MG63 (cell line): Measurements from ENCODE around the gene LBHD2. TPM values are rescaled to one million over a fixed set of nuclear protein-coding genes. Genes with fewer than 3 reads are reported as not detected.
A peak's percentile ranks its signal among the peaks of the same experiment; 100 is the strongest.
"Not testable (repeated sequence)": the region's sequence is repeated elsewhere in the genome, so short reads cannot be mapped to it uniquely, and the experiment has no call there.

Experiments
- DNase-seq: peaks from one replicate; pipeline ENCODE4 v3.0.0-alpha.2; 2020
- H3K27me3 ChIP-seq: fragments of 250-450 bp; sonication (Bioruptor Pico); 2 replicates; pipeline ENCODE4 v1.5.1; 2020; ENCODE audit warnings: mild to moderate bottlenecking, moderate library complexity
- H3K36me3 ChIP-seq: fragments of 250-450 bp; sonication (Bioruptor Pico); 2 replicates; pipeline ENCODE4 v1.5.1; 2020; ENCODE audit warnings: mild to moderate bottlenecking, moderate library complexity
- H3K4me3 ChIP-seq: fragments of 250-450 bp; sonication (Bioruptor Pico); 2 replicates; pipeline ENCODE4 v1.5.1; 2020; ENCODE audit warnings: mild to moderate bottlenecking, moderate library complexity
- H3K9me3 ChIP-seq: fragments of 250-450 bp; sonication (Bioruptor Pico); 2 replicates; pipeline ENCODE4 v1.5.1; 2020; ENCODE audit warnings: mild to moderate bottlenecking, moderate library complexity
- total RNA-seq: library from RNA; depleted of rRNA; stranded (reverse); fragments of >200 nt; shearing (Covaris generic); gene quantifications from 2 replicates; pipeline ENCODE4 v1.2.3, GENCODE V29; 2014; ENCODE audit warnings: low replicate concordance; rRNA removed

The LBHD2 gene
- not detected in 2 replicates for total RNA-seq

DNA sequence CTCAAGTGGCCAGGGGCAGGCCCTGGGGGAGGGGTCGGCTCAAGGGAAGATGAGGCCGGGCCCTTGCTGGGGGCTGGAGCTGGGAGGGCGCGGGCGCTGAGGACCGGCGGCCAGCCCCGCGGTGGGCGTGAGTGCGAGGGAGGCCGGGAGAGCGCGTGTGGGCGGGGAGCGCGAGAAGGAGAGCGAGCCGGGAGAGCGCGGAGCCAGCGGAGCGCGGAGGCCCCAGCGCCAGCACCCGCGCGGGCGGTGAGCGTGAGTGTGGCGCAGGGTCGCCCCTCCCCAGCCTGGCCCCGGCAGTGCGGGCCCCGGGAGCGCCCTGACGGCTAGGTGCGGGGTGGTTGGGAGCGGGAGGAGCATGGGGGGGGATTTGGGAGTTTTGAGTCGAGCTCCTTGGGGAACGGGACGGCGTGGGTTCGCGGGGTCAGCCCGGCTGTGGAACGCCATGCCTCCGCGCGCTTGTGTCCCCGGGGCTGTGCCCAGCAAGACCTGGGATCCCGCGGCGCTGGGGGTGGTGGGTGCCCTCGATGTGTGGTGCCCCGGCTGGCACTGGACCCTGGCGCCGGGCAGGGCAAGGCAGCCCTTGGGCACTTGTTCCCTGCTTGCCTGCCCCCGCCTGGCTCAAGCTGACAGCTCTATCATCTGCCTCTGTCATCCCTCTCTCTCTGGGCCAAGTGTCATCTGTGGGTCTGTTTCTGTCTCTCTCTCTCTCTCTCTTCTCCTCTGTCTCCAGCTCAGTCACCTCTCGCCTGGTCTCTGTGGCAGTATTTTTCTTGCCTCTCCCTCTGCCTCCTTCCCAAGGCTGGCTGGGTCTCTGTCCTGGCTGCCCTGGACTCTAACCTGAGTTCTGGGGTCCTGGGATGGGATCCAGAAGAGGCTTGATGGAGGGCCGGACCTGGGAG is at the start of gene LBHD2:
Gene LBHD2, plus strand, starts transcription at position 190 of the 899 bp plus-strand sequence. CDS start 1,803 bp downstream, outside the sequence.
- no peaks in the 10 kb centered on the region for H3K36me3 ChIP-seq
- no peaks in the 10 kb centered on the region for H3K9me3 ChIP-seq
- no peak within 1 kb of the TSS for H3K4me3 ChIP-seq
- no peaks in the 10 kb centered on the region for H3K27me3 ChIP-seq
- no peak for DNase-seq

DNA sequence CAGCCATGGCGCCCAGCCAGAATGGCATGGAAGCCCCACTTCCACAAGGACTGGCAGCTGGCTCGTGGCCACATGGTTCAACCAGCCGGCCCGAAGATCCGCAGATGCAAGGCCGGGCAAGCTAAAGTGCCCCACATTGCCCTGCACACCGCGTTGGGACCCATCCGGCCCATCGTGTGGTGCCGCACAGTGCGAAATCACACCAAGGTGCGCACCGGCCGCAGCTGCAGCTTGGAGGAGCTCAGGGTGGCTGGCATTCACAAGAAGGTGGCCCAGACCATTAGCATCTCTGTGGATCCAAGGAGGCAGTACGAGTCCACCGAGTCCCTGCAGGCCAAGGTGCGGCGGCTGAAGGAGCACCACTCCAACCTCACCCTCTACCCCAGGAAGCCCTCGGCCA is 42.5 kb upstream of the LBHD2 start:
- Histone ChIP-seq H3K27me3 (no peaks in the 10 kb centered on the region), H3K9me3 (no peaks in the 10 kb centered on the region), H3K36me3 (peaks cover 9% of the 10 kb centered on the region), H3K4me3 (no peak overlapping the region)
- no peak for DNase-seq

DNA sequence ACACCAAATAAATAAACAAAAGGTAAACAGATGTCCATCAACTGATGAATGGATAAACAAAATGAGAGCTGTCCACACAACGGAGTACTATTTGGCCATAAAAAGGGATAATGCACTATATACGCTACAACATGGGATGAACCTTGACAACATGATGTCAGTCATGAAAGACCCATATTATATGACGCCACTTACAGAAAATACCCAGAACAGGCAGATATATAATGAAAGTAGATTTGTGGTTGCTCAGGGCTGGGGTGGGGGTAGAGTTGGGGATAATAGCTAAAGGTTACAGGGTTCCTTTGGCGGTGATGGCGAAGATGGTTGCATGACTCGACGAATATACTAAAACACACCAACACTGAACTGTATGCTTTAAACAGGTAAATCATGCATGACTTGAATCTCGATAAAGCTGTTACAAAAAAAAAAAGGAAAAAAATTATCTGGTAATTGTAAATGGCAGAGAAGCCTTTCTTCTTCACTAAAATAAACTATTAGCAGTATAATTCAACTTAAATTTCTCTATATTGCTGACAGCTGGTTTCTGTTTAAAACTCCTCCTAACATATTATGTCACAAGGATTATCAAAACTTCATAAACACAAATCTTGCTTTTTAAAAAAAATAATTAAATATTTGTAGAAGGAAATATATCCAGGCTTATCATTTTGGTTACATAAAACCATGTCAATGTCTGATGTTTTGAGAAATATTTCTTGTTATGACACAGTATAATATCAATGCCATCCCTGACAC is 40.6 kb upstream of the LBHD2 start:
- DNase-seq, result no peak
- Histone ChIP-seq H3K36me3 (peaks cover 9% of the 10 kb centered on the region), H3K27me3 (no peaks in the 10 kb centered on the region), H3K4me3 (no peak overlapping the region), H3K9me3 (no peaks in the 10 kb centered on the region)

DNA sequence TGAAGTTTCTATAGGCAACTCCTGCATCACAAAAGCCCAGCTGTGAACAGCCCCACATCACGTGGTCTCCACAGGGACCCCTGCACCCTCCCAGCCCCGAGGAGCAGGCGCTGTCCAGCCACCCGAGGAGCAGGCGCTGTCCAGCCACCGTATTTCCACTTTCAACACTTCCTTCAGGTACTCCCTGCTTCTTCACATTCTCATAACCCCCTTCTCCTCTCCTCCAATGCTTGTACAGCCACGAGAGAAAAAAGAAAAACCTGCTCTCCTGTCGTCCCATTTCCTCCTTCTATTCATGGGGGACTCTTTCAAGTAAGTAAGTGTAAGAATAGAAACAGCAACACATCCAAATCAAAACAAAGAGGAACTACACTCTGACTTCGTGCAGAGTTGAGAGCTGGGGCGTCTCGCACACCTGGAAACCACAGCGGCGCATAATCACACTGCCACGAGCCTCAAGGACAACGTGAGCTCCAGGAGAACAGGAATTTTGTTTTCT is 38.6 kb upstream of the LBHD2 start:
- H3K27me3 ChIP-seq, result no peaks in the 10 kb centered on the region
- H3K36me3 ChIP-seq, result peaks cover 9% of the 10 kb centered on the region
- DNase-seq, result no peak
- no peaks in the 10 kb centered on the region for H3K9me3 ChIP-seq
- H3K4me3 ChIP-seq, result no peak overlapping the region

DNA sequence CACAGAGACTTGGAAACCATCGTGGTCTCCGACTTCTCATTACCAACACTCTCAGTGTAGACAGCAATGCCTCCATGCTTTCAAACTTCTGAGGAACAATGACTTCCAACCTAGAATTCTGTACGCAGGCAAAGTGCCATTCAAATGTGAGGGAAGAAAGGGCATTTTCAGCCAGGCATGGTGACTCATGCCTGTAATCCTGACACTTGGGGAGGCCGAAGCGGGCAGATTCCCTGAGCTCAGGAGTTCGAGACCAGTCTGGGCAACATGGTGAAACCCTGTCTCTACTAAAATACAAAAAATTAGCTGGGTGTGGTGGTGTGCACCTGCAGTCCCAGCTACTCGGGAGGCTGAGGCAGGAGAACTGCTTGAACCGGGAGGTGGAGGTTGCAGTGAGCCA is 36.6 kb upstream of the LBHD2 start:
- H3K36me3 ChIP-seq, H3K4me3 ChIP-seq, DNase-seq, H3K27me3 ChIP-seq, H3K9me3 ChIP-seq: not testable (repeated sequence)

DNA sequence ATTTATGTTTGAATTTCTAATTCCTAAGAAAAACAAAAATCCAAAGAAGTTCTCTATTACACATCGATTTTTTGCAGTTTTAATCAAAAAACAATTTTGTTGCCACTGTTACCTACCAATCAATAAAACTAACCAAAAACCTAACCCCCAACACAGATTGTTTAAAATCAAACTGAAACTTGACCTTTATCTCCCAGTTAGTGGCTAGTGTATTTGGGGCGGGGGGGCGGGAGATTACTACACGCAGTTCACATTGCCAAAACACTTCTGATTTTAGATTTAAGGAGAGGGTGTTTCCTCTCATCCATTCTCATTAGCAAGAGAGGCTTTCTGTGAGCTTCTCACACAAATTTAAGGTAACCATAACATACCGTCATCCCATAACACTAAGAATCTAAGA is 33.1 kb upstream of the LBHD2 start:
- DNase-seq, result no peak
- peaks cover 2% of the 10 kb centered on the region; the same call in 1 of the 2 replicates for H3K36me3 ChIP-seq
- no peaks in the 10 kb centered on the region for H3K9me3 ChIP-seq
- H3K4me3 ChIP-seq, result no peak overlapping the region
- no peaks in the 10 kb centered on the region for H3K27me3 ChIP-seq

DNA sequence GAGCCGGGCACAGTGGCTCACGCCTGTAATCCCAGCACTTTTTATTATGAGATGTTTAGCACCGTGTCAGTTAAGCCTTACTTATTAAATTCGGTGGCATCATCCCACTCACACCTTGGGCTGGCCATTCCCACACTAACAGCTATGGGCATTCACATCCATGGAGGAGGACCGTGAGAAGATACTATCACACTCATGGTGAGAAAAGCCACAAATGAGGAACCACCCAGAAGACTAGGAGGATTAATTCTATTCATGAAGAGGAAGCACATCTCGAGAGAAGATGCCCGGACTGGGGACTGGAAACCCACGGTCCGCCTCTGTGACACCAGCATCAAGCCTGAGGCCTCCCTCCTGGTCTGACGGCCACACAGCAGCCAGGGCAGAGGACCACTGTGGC is 31.6 kb upstream of the LBHD2 start:
- H3K4me3 ChIP-seq, result no peak overlapping the region
- H3K27me3 ChIP-seq, result no peaks in the 10 kb centered on the region
- H3K9me3 ChIP-seq, result no peaks in the 10 kb centered on the region
- DNase-seq, result no peak
- peaks cover 2% of the 10 kb centered on the region; the same call in 1 of the 2 replicates for H3K36me3 ChIP-seq

DNA sequence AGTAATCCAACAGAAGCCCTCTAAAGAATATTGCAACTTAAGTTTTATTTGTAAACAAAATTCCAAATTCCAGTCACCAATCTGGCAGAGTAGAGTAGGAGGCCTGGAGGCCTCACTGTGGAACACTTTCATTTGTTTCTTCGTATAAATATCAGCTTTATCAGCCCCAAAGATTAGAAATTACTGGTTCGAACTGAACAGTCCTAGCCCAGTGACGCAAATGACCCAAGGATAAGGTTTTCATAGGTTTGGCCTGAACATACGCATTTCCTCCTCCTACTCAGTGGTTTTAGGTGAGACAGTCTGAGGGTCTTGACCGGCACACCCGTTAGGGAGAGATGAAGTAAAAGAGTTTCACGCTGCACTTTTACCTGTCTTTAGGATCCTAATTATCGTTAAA is 28.3 kb upstream of the LBHD2 start:
- no peaks in the 10 kb centered on the region for H3K9me3 ChIP-seq

DNA sequence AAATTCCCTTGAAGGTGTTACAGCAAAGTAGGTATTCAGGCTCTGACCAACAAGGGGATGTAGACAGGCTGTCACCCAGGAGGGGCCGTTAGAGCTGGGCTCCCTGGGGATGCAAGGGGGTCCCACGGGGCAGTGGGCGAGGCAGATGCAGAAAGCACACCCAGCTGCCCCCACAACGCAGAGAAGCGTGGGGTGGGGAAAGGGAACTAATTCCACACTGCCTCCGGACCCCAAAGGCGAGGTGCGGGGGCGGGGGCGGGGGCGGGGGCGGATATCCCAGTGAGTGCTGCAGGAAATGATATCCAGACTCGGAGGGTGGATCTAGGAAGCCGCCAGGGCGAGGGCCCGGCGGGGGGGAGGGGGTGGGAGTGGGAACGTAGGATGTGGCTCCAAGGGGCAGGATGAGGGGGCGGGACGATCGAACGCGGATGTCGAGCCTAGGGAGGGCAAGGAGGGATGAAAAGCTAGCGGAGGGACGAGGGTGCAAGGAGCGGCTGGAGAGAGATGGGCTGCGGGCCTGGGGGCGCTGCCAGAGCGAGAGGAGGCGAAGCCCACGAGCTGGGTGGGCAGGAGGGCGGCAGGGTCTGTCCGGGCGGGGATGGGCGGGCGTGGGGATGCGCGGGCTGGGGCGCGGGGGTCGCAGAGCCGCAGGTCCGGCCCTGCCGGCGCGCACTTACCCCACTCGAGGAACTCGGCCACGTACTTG is 27.5 kb upstream of the LBHD2 start:
- Histone ChIP-seq H3K9me3 (no peaks in the 10 kb centered on the region), H3K4me3 (peak overlapping the region; percentile 62), H3K27me3 (no peaks in the 10 kb centered on the region), H3K36me3 (peaks cover 2% of the 10 kb centered on the region; the same call in 1 of the 2 replicates)
- DNase-seq, result peak; percentile 82

More for the DNA sequence above, 28.3 kb upstream of the LBHD2 start:
- Histone ChIP-seq H3K36me3 (peaks cover 2% of the 10 kb centered on the region; the same call in 1 of the 2 replicates), H3K4me3 (peak overlapping the region; percentile 62), H3K27me3 (no peaks in the 10 kb centered on the region)
- no peak for DNase-seq

DNA sequence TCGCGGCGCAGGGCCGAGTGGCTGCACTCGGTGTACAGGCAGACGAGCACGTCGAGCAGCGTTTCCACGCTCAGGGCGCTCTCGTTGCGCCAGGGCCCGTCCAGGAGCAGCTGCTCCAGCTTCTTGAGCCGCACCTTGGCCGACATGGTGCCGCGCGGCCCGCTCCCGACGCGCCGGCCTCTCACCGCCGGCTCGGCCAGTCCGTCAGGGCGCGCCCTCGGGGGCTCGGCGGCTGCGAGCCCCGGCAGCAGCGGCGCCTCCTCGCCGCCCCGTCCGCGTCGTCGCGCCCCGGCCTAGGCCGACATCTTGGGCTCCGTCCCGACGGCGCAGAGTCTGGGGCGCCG is 27.0 kb upstream of the LBHD2 start:
- Histone ChIP-seq H3K9me3 (no peaks in the 10 kb centered on the region), H3K4me3 (peak overlapping the region; percentile 62), H3K27me3 (no peaks in the 10 kb centered on the region), H3K36me3 (peaks cover 2% of the 10 kb centered on the region; the same call in 1 of the 2 replicates)
- DNase-seq, result no peak

DNA sequence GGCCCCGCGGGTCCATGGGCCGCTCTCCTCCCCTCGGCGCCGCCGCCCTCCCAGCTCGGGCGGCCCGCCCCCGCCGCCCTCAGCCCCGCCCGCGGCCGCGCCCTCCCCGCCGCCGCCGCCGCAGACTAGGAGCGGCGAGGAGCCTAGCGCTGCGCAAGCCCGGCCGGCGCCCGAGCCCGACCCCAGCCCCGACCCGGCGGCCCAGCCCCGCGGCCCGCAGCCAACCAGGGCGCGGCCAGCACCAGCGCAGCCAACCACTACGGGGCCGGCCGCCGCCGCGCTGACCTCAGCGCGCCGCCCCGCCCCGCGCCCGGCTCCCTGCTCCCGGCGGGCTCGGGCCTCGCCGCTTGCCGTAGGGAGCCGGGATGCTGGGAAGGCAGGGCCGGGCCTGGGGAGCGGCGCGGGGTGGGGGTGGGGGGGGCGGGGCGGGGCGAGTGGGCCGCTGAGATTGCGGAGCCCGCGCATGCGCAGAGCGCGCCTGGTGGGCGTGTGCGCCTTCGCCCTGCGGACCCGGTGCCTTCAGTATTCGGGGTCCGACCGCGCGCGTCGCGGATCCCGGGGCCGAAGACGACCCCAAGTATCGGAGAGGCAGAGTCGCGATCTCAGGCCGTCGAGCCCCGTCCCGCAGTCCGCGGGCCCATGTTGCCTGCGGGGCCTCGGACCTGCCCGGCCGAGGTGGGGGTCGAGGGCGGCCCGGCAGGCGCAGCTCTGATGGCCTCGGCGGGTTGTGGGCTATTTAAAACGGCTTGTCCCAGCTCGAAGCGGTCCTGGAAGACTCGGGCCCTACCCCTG is 26.4 kb upstream of the LBHD2 start, which contains the start of gene CDC42BPB:
Gene CDC42BPB, minus strand, starts transcription at position 178 of the 792 bp plus-strand sequence. CDS start 376 bp downstream, outside the sequence.
- peaks cover 2% of the 10 kb centered on the region; the same call in 1 of the 2 replicates for H3K36me3 ChIP-seq
- H3K9me3 ChIP-seq, result no peaks in the 10 kb centered on the region
- H3K4me3 ChIP-seq, result peak within 1 kb of the TSS; percentile 86
- H3K27me3 ChIP-seq, result no peaks in the 10 kb centered on the region
- peak; percentile 89 for DNase-seq

DNA sequence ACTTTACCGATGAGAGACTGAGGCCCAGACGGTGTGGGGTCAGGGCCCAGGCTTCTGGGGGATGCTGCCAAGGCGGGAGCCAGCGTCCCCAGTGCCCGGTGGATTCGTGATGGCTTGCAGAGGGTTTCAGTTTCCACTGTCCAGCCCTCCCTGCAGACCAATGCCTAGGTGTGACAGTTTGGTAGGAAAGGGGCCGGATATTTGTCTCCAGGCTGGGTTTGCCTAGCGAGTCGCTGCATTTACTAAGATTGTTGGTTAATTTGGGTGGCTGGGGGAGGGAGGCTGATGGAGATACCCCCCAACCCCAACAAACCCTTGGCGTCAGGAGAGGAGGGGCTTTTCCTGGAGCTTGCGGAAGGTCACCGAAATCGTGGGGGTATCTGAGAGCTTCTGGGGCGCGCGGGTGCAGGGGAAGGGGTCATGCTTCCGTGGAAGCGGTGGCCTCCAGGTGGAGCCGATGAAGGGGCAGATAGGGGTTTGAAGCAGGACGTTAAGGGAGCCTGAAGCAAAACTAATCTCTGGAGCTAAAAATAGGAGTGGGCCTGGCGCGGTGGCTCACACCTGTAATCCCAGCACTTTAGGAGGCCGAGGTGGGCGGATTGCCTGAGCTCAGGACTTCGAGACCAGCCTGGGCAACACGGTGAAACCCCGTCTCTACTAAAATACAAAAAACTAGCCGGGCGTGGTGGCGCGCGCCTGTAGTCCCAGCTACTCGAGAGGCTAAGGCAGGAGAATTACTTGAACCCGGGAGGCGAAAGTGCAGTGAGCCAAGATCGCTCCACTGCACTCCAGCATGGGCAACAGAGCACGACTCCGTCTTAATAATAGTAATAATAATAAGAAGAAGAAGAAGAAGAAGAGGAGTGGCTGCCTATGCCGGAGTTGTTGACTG is 25.6 kb upstream of the LBHD2 start:
- Histone ChIP-seq H3K4me3 (peak overlapping the region; percentile 86), H3K9me3 (no peaks in the 10 kb centered on the region), H3K27me3 (no peaks in the 10 kb centered on the region), H3K36me3 (peaks cover 2% of the 10 kb centered on the region; the same call in 1 of the 2 replicates)
- DNase-seq, result no peak

DNA sequence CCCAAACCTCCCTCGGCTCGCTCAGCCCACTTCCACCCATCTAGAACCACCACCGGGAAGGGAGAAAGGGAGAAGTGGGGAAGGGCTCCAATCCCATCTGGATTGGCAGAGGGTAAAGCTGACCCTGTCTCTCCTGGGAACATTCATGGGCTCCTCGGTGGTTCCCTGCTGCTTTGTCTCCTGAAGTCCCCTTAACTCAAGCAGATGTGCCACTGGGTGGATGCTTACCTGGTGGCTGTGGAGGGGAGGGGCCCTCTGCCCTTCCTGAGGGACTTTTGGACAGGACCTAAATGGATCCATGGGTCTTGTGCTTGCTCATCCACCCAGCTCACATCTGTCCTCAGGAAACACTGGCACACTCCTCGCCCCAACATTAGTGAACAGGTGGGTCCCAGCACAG is 24.5 kb upstream of the LBHD2 start:
- Histone ChIP-seq H3K9me3 (no peaks in the 10 kb centered on the region), H3K36me3 (peaks cover 2% of the 10 kb centered on the region; the same call in 1 of the 2 replicates), H3K4me3 (no peak overlapping the region), H3K27me3 (no peaks in the 10 kb centered on the region)
- DNase-seq, result no peak

DNA sequence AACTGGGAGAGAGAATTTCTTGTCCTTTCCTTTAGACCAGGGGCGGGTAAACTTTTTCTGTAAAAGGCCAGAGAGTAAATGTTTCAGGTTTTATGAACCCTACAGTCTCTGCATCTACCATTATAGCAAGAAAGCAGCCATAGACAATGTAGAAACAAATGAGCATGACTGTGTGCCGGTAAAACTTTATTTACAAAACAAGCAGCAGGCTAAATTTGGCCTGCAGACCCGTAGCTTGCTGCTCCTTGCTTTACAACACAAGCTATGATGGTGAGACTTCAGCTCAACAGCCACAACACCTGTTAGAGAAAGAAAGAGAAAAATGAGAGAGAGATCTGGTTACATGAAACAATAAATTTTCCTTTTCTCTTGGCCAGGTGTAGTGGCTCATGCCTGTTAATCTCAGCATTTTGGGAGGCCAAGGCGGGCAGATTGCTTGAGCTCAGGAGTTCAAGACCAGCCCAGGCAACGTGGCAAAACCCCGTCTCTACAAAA is 22.5 kb upstream of the LBHD2 start:
- Histone ChIP-seq H3K9me3 (no peaks in the 10 kb centered on the region), H3K36me3 (no peaks in the 10 kb centered on the region), H3K27me3 (no peaks in the 10 kb centered on the region), H3K4me3 (no peak overlapping the region)
- DNase-seq, result no peak

DNA sequence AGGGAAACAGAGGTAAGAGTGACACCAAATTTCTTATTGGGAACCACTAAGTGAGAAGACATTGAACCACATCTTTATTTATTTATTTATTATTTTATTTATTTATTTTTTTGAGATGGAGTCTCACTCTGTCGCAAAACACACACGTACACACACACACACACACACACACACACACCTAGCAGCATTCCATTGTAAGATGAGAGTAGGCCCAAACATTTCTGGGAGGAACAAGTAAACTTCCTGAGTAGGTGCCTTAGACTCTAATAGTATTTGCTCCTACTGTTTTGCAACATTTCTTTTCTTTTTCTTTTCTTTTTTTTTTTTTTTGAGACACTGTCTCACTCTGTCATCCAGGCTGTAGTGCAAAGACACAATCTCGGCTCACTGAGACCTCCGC is 19.6 kb upstream of the LBHD2 start:
- no peaks in the 10 kb centered on the region for H3K36me3 ChIP-seq
- no peaks in the 10 kb centered on the region for H3K9me3 ChIP-seq
- no peak for DNase-seq
- no peaks in the 10 kb centered on the region for H3K27me3 ChIP-seq
- no peak overlapping the region for H3K4me3 ChIP-seq
